HEK293 (cell line): ENCODE results near the gene SERF2.

Experiments used
- ELK4 ChIP-seq: IDR thresholded peaks from 2 replicates; pipeline ENCODE4 v1.6.1; 2011; ENCODE audit warnings: mild to moderate bottlenecking, low read depth, low read length, borderline replicate concordance
- FEZF1 ChIP-seq: fragments of 450-650 bp; formaldehyde crosslinking; IDR thresholded peaks from 2 replicates; pipeline ENCODE4 v1.5.1; 2016; ENCODE audit warnings: missing biosample characterization, missing genetic modification characterization
- GLI4 ChIP-seq: fragments of 450-650 bp; formaldehyde crosslinking; IDR thresholded peaks from 2 replicates; pipeline ENCODE4 v1.5.1; 2016; ENCODE audit warnings: missing biosample characterization, missing genetic modification characterization
- HOXC10 ChIP-seq: sonication (generic); formaldehyde crosslinking; IDR thresholded peaks from 2 replicates; pipeline ENCODE4 v1.8.1; 2023; ENCODE audit warnings: mild to moderate bottlenecking, missing genetic modification reagents
- KLF10 ChIP-seq: fragments of 450-650 bp; IDR thresholded peaks from 2 replicates; pipeline ENCODE4 v1.5.1; 2018; ENCODE audit warnings: missing biosample characterization, mild to moderate bottlenecking, missing genetic modification characterization
- KLF16 ChIP-seq: fragments of 450-650 bp; formaldehyde crosslinking; IDR thresholded peaks from 2 replicates; pipeline ENCODE4 v1.5.1; 2017; ENCODE audit warnings: missing biosample characterization, missing genetic modification characterization
- KLF8 ChIP-seq: fragments of 450-650 bp; formaldehyde crosslinking; IDR thresholded peaks from 2 replicates; pipeline ENCODE4 v1.5.1; 2016; ENCODE audit warnings: missing biosample characterization, missing genetic modification characterization
- MZF1 ChIP-seq: fragments of 450-650 bp; formaldehyde crosslinking; IDR thresholded peaks from 2 replicates; pipeline ENCODE4 v1.5.1; 2017; ENCODE audit warnings: missing biosample characterization, missing genetic modification characterization, borderline replicate concordance
- OSR2 ChIP-seq: fragments of 450-650 bp; formaldehyde crosslinking; IDR thresholded peaks from 2 replicates; pipeline ENCODE4 v1.5.1; 2016; ENCODE audit warnings: missing biosample characterization, missing genetic modification characterization
- SCRT1 ChIP-seq: fragments of 450-650 bp; formaldehyde crosslinking; IDR thresholded peaks from 2 replicates; pipeline ENCODE4 v1.5.1; 2016; ENCODE audit warnings: missing biosample characterization, missing genetic modification characterization, borderline replicate concordance
- SETDB1 ChIP-seq: IDR thresholded peaks from one replicate; pipeline ENCODE4 v1.6.1; 2017; ENCODE audit warnings: mild to moderate bottlenecking, low read length, moderate library complexity, mixed read lengths; ENCODE audit not compliant: insufficient read length
- YY1 ChIP-seq: fragments of 450-650 bp; formaldehyde crosslinking; IDR thresholded peaks from 2 replicates; pipeline ENCODE4 v1.5.1; 2018; ENCODE audit warnings: missing biosample characterization, missing genetic modification characterization
- ZFHX2 ChIP-seq: fragments of 450-650 bp; formaldehyde crosslinking; conservative IDR thresholded peaks from 2 replicates; pipeline ENCODE4 v1.5.1; 2016; ENCODE audit warnings: missing biosample characterization, missing genetic modification characterization
- ZFP3 ChIP-seq: fragments of 450-650 bp; formaldehyde crosslinking; IDR thresholded peaks from 2 replicates; pipeline ENCODE4 v1.5.1; 2016; ENCODE audit warnings: low read depth, missing biosample characterization, missing genetic modification characterization
- ZFP69B ChIP-seq: fragments of 450-650 bp; formaldehyde crosslinking; IDR thresholded peaks from 2 replicates; pipeline ENCODE4 v1.5.1; 2016; ENCODE audit warnings: missing biosample characterization, missing genetic modification characterization
- ZNF10 ChIP-seq: fragments of 450-650 bp; formaldehyde crosslinking; IDR thresholded peaks from 2 replicates; pipeline ENCODE4 v1.5.1; 2017; ENCODE audit warnings: missing biosample characterization, missing genetic modification characterization
- ZNF121 ChIP-seq: fragments of 450-650 bp; formaldehyde crosslinking; IDR thresholded peaks from 2 replicates; pipeline ENCODE4 v1.5.1; 2016; ENCODE audit warnings: missing biosample characterization, missing genetic modification characterization
- ZNF174 ChIP-seq: fragments of 450-650 bp; formaldehyde crosslinking; IDR thresholded peaks from 2 replicates; pipeline ENCODE4 v1.5.0; 2017; ENCODE audit warnings: missing biosample characterization, mild to moderate bottlenecking, missing genetic modification characterization
- ZNF221 ChIP-seq: fragments of 450-650 bp; formaldehyde crosslinking; IDR thresholded peaks from 2 replicates; pipeline ENCODE4 v1.5.1; 2017; ENCODE audit warnings: missing biosample characterization, missing genetic modification characterization, borderline replicate concordance
- ZNF239 ChIP-seq: fragments of 450-650 bp; formaldehyde crosslinking; IDR thresholded peaks from 2 replicates; pipeline ENCODE4 v1.5.1; 2016; ENCODE audit warnings: missing biosample characterization, missing genetic modification characterization
- ZNF324 ChIP-seq: fragments of 450-650 bp; formaldehyde crosslinking; IDR thresholded peaks from 2 replicates; pipeline ENCODE4 v1.5.1; 2016; ENCODE audit warnings: missing biosample characterization, missing genetic modification characterization
- ZNF341 ChIP-seq: fragments of 450-650 bp; formaldehyde crosslinking; IDR thresholded peaks from 2 replicates; pipeline ENCODE4; 2016; ENCODE audit warnings: low read depth, missing biosample characterization, missing genetic modification characterization
- ZNF354C ChIP-seq: fragments of 450-650 bp; formaldehyde crosslinking; IDR thresholded peaks from 2 replicates; pipeline ENCODE4 v1.5.1; 2016; ENCODE audit warnings: missing biosample characterization, missing genetic modification characterization, low read depth, borderline replicate concordance
- ZNF398 ChIP-seq: fragments of 450-650 bp; formaldehyde crosslinking; IDR thresholded peaks from 2 replicates; pipeline ENCODE4 v1.5.1; 2017; ENCODE audit warnings: missing biosample characterization, missing genetic modification characterization
- ZNF513 ChIP-seq: fragments of 450-650 bp; IDR thresholded peaks from 2 replicates; pipeline ENCODE4 v1.5.1; 2018; ENCODE audit warnings: missing biosample characterization, missing genetic modification characterization
- ZNF518A ChIP-seq: fragments of 450-650 bp; formaldehyde crosslinking; conservative IDR thresholded peaks from 2 replicates; pipeline ENCODE4 v1.5.1; 2016; ENCODE audit warnings: low read depth, missing biosample characterization, missing genetic modification characterization
- ZNF530 ChIP-seq: fragments of 450-650 bp; formaldehyde crosslinking; IDR thresholded peaks from 2 replicates; pipeline ENCODE4 v1.5.1; 2016; ENCODE audit warnings: low read depth, missing biosample characterization, missing genetic modification characterization
- ZNF548 ChIP-seq: fragments of 450-650 bp; formaldehyde crosslinking; IDR thresholded peaks from 2 replicates; pipeline ENCODE4 v1.5.1; 2016; ENCODE audit warnings: missing biosample characterization, missing genetic modification characterization
- ZNF549 ChIP-seq: fragments of 450-650 bp; IDR thresholded peaks from 2 replicates; pipeline ENCODE4 v1.5.1; 2018; ENCODE audit warnings: missing biosample characterization, missing genetic modification characterization, mild to moderate bottlenecking, inconsistent platforms, moderate library complexity
- ZNF639 ChIP-seq: fragments of 450-650 bp; formaldehyde crosslinking; IDR thresholded peaks from 2 replicates; pipeline ENCODE4 v1.5.1; 2016; ENCODE audit warnings: missing biosample characterization, missing genetic modification characterization
- ZNF776 ChIP-seq: fragments of 450-650 bp; formaldehyde crosslinking; IDR thresholded peaks from 2 replicates; pipeline ENCODE4 v1.5.0; 2017; ENCODE audit warnings: missing biosample characterization, missing genetic modification characterization, borderline replicate concordance

Gene SERF2

GRCh38 chr15:43776718-43777266 lies 15.3 kb upstream of the SERF2 start, which contains the start of gene ELL3 (continued):
- TF ChIP-seq ZNF513 (tag by site-specific recombination) (no peak), KLF8 (tag by site-specific recombination) (peak; percentile 61; the same call in 1 of the 2 replicates), FEZF1 (tag by site-specific recombination) (no peak), GLI4 (no peak), HOXC10 (CRISPR knock-in tag) (no peak), SCRT1 (tag by site-specific recombination) (peak; percentile 92), MZF1 (tag by site-specific recombination) (no peak), ZNF239 (no peak), ZNF341 (tag by site-specific recombination) (0 out of 2 replicates have a peak, but pooled peaks have one; percentile 62), KLF16 (tag by site-specific recombination) (0 out of 2 replicates have a peak, but pooled peaks have one; percentile 16), YY1 (tag by site-specific recombination) (no peak), ZNF398 (0 out of 2 replicates have a peak, but pooled peaks have one; percentile 51), ZNF776 (tag by site-specific recombination) (no peak), ZNF10 (0 out of 2 replicates have a peak, but pooled peaks have one; percentile 19), ZNF530 (tag by site-specific recombination) (no peak), ZNF639 (no peak), OSR2 (no peak), ZFP69B (tag by site-specific recombination) (no peak), ZNF548 (no peak), ZNF221 (no peak), ELK4 (no peak), ZNF174 (tag by site-specific recombination) (no peak), ZNF324 (no peak), ZNF354C (tag by site-specific recombination) (no peak), ZNF518A (no peak), KLF10 (tag by site-specific recombination) (peak; percentile 66), ZFP3 (tag by site-specific recombination) (no peak), ZNF549 (no peak), SETDB1 (no peak), ZNF121 (tag by site-specific recombination) (no peak), ZFHX2 (tag by site-specific recombination) (no peak; the same call in 1 of the 2 replicates)
